Neural cell (in vitro differentiated cells): ENCODE data around the gene RHD. TPM values are rescaled to one million over a fixed set of nuclear protein-coding genes. Genes with fewer than 3 reads are reported as not detected.
"Not testable (repeated sequence)": the region's sequence is repeated elsewhere in the genome, so short reads cannot be mapped to it uniquely, and the experiment has no call there.

Source experiments
- H2AFZ ChIP-seq: fragments of 200-600, 300-800 bp; sonication (generic), shearing (Covaris generic); 2 replicates; pipeline ENCODE4 v1.6.0; 2014; ENCODE audit warnings: low read depth, mild to moderate bottlenecking, antibody characterized with exemption, low read length, moderate library complexity
- H3F3A ChIP-seq: fragments of 200-600 bp; shearing (Covaris generic); 2 replicates; pipeline ENCODE4 v1.6.1; 2016; ENCODE audit warnings: mild to moderate bottlenecking, moderate library complexity, mixed read lengths, antibody characterized with exemption, low read length; ENCODE audit not compliant: insufficient read depth, poor library complexity, severe bottlenecking
- H3K27ac ChIP-seq: fragments of 200-600, 300-800 bp; sonication (generic), shearing (Covaris generic); 2 replicates; pipeline ENCODE4 v1.5.1; 2014; ENCODE audit warnings: mild to moderate bottlenecking, low read length, moderate library complexity
- H3K27me3 ChIP-seq: fragments of 300-800, 200-600 bp; sonication (generic), shearing (Covaris generic); 2 replicates; pipeline ENCODE4 v1.6.0; 2014; ENCODE audit warnings: mild to moderate bottlenecking, low read depth, low read length, moderate library complexity; ENCODE audit not compliant: insufficient read depth
- H3K36me3 ChIP-seq: fragments of 300-800, 200-600 bp; sonication (generic), shearing (Covaris generic); 2 replicates; pipeline ENCODE4 v1.5.1; 2014; ENCODE audit warnings: mild to moderate bottlenecking, antibody characterized with exemption, low read length, moderate library complexity; ENCODE audit not compliant: insufficient read depth
- H3K4me2 ChIP-seq: fragments of 300-800, 200-600 bp; sonication (generic), shearing (Covaris generic); 2 replicates; pipeline ENCODE4 v1.6.0; 2014; ENCODE audit warnings: mild to moderate bottlenecking, low read length
- H3K4me3 ChIP-seq: fragments of 300-800, 200-600 bp; sonication (generic), shearing (Covaris generic); 2 replicates; pipeline ENCODE4 v1.5.1; 2014; ENCODE audit warnings: mild to moderate bottlenecking, low read length, moderate library complexity
- H3K79me2 ChIP-seq: fragments of 200-600 bp; shearing (Covaris generic); replicated peaks from 2 replicates; pipeline ENCODE4 v1.6.0; 2014; ENCODE audit warnings: mild to moderate bottlenecking, low read length, moderate library complexity; ENCODE audit not compliant: insufficient read depth
- H3K9ac ChIP-seq: fragments of 300-800, 200-600 bp; sonication (generic), shearing (Covaris generic); 2 replicates; pipeline ENCODE4 v1.6.1; 2016; ENCODE audit warnings: mild to moderate bottlenecking, low read length, mixed read lengths
- H3K9me2 ChIP-seq: fragments of 200-600 bp; shearing (Covaris generic); 2 replicates; pipeline ENCODE4 v1.6.1; 2016; ENCODE audit warnings: mild to moderate bottlenecking, low read length, mixed read lengths; ENCODE audit not compliant: insufficient read depth
- H3K9me3 ChIP-seq: fragments of 200-600, 300-800 bp; sonication (generic), shearing (Covaris generic); 2 replicates; pipeline ENCODE4 v1.6.1; 2016; ENCODE audit warnings: mild to moderate bottlenecking, mixed run types, low read length, moderate library complexity, mixed read lengths
- H4K20me1 ChIP-seq: fragments of 200-600 bp; shearing (Covaris generic); 2 replicates; pipeline ENCODE4 v1.6.1; 2016; ENCODE audit warnings: mild to moderate bottlenecking, mixed run types; ENCODE audit not compliant: insufficient read depth
- polyA plus RNA-seq: library from polyadenylated mRNA; depleted of rRNA; stranded (reverse); fragments of >200 nt; gene quantifications from 2 replicates; pipeline ENCODE4 v1.2.3, GENCODE V29; 2014

Gene RHD
- polyA plus RNA-seq, 1 donor from 2014 or later = not detected

- H4K20me1 ChIP-seq, H3K27me3 ChIP-seq, H3K9ac ChIP-seq, H3K4me3 ChIP-seq, H2AFZ ChIP-seq, H3K9me3 ChIP-seq, H3K36me3 ChIP-seq, H3K9me2 ChIP-seq, H3K27ac ChIP-seq, H3F3A ChIP-seq, H3K4me2 ChIP-seq, H3K79me2 ChIP-seq: not testable (repeated sequence)
These were observed 97.5 kb downstream of the RHD start for GRCh38 chr1:25369691-25370271.

- not testable (repeated sequence) for H3K4me3 ChIP-seq, H3K9me2 ChIP-seq, H3K27me3 ChIP-seq, H3K79me2 ChIP-seq, H3K36me3 ChIP-seq, H2AFZ ChIP-seq, H3K9me3 ChIP-seq, H4K20me1 ChIP-seq, H3K4me2 ChIP-seq, H3K9ac ChIP-seq, H3F3A ChIP-seq, H3K27ac ChIP-seq
These were observed 99.4 kb downstream of the RHD start for GRCh38 chr1:25371757-25372156.

GRCh38 chr1:25378367-25378766 lies 106.1 kb downstream of the RHD start:
- not testable (repeated sequence) for H3K9me2 ChIP-seq, H3K4me2 ChIP-seq, H3K36me3 ChIP-seq, H3K4me3 ChIP-seq, H3K27me3 ChIP-seq, H2AFZ ChIP-seq, H4K20me1 ChIP-seq, H3K9me3 ChIP-seq, H3K27ac ChIP-seq, H3F3A ChIP-seq, H3K9ac ChIP-seq, H3K79me2 ChIP-seq

Other genes with a start within 250 kb of the RHD start
- 74.6 and 94.1 TPM in 2 replicates for gene SYF2, start 40.0 kb upstream of the RHD start, polyA plus RNA-seq
- gene RSRP1, start 25.1 kb upstream of the RHD start, polyA plus RNA-seq = 152 and 172 TPM in 2 replicates
- gene TMEM50A, start 65.8 kb downstream of the RHD start, polyA plus RNA-seq = 146 and 161 TPM in 2 replicates
- 1.1 and 1.7 TPM in 2 replicates for gene RHCE, start 148.3 kb downstream of the RHD start, polyA plus RNA-seq
- gene MACO1, start 158.4 kb downstream of the RHD start, polyA plus RNA-seq = 56.6 and 58.1 TPM in 2 replicates